ACHN (cell line): ENCODE measurements around the gene HDAC3.
"Not testable (repeated sequence)": the region's sequence is repeated elsewhere in the genome, so short reads cannot be mapped to it uniquely, and the experiment has no call there.

Experiments
- DNase-seq: peaks from one replicate; pipeline ENCODE4 v3.0.0-alpha.2; 2015
- in situ Hi-C: cut with HindIII; loops from 2 replicates; pipeline ENCODE4 v1.10.0; 2017; ENCODE audit warnings: low sequenced_read_pairs, low pct_ligation_motif_present, low pct_unique_long_range_greater_than_20kb

The HDAC3 gene

DNA sequence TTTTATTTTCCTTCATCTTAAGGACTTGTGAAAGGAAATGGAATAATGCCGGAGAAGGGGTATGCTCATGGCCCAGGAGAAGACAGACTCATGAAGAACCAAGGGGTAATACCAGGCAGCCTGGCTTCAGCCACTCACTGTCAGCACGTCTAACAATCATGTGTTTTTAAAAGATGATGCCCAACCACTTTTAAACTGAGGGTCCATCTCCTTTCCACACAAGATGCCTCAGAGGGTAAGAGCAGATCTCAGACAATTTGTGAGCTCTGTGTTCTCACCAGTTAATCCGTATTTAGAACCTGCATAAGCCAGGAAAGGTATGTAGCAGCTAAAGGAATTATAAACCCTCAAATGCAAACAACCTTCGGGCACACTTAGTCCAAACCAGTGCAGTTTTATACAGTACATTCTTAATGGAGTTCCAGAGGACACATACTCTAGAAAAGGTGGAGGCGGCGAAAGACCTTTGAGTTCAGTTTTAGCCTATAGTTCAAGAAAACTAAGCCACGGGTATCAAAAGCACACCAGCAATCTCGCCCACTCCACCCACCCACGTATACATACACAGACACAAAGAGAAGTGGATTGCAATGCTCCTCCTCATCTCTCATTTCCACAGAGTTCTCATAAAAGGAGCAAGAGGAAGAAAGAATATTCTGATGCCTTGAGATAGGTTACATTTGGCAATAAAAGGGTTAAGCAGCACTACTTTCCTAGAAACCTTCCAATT, 20.5 kb downstream of the HDAC3 start:
- in situ Hi-C loops: no loop called here

DNA sequence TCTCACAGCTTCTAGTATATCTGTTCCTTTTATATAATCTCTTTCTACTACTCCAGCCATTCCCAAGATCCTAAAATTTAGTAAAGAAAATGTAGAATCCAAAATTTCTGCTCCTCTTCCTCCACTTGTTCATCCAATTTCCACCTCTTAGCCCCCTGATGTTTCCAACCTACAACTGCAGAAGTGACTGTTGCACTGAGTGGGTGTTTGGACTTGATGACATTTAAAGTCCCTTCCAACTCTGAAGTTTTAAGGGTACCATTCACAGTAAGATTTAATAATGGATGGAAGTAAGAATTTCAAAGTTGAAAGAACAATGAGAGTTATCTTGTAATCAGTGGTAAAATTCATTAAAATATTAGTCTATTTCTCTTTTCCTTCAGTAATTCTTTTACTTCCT, 23.3 kb downstream of the HDAC3 start:
- no peak for DNase-seq
- in situ Hi-C loops: no loop called here

More for the DNA sequence above, 20.5 kb downstream of the HDAC3 start:
- DNase-seq: no peak

DNA sequence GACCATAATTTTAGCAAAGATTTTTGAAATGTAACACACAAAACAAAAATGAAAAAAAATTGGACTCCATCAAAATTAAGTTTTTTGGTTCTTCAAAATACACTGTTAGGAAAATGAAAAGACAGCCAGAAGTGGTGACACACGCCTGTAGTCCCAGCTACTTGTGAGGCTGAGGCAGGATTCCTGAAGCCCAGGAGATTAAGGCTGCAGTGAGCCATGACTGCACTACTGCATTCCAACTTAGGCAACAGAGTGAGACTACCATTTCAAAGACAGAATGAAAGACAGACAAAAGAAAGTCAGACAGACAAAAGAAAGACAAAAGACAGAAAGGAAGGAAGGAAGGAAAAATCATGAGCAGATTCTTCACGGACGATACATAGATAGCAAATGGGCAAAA, 25.4 kb downstream of the HDAC3 start:
- no peak for DNase-seq
- in situ Hi-C loops: no loop called here

DNA sequence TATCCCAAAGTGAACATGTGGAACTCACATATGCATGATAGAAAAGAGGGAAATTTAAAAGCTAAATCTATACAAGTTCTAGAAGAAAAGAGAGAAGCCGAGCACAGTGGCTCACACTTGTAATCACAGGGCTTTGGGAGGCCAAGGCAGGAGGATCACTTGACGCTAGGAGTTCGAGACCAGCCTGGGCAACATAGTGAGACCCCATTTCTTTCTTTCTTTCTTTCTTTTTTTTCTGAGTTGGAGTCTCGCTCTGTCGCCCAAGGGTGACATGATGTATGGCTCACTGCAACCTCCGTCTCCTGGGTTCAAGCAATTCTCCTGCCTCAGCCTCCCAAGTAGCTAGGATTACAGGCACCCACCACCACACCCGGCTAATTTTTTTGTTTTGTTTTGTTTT, 26.7 kb downstream of the HDAC3 start:
- DNase-seq, in situ Hi-C loops: not testable (repeated sequence)

DNA sequence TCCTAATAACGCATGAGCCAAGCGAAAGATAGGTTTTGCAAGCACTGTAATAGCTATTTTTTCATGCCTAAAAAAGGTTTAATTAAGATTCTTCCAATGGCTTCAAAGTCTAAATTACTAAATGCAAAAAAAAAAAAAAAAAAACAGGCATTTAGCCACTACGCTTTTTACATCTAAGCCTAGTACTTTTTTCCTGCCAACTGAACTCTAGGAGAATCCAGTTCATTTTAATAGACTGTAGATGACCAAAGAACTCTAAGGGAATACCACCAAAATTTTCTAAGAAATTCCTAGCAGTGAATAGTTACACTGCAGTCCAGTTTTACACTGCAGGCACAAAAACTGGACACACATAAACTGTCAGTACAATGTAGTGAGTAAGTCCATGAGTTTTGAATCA, 27.6 kb downstream of the HDAC3 start:
- no peak for DNase-seq
- in situ Hi-C loops: no loop called here

DNA sequence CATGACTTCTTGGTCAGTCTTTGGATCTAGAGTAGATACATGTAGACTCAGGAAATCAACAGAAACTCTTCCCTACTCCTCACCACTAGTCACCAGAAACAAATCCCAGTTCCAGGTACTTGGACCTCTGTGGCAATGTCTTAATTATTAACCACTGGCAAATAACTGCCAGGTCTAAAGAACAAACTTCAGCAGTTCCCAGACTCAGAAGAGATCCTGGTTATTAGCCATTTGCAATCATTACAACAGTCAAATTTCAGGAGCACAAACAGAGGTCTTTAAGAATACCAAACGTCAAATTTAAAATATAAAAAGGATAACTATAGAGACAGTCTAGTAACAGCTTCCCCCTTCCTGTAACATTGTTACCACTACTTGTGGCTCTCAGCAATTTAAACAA, 28.1 kb downstream of the HDAC3 start:
- in situ Hi-C loops: no loop called here
- peak; percentile 35 for DNase-seq

DNA sequence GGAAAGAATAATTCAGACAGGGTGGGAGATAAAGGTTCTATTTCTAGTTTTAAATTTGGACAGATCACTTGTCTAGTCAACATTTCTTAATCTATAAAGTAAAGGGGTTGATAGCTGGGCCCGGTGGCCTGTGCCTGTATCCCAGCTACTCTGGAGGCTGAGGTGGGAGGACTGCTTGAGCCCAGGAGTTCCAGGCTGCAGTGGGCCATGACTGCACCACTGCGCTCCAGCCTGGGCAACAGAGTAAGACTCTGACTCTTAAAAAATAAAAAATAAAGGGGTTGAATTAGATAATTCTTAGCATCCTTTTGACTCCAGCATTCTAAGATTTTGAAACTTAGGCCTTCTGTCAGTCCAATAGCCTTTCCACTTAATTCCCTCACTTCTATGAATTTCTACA, 28.6 kb downstream of the HDAC3 start:
- DNase-seq: no peak
- in situ Hi-C loops: no loop called here

DNA sequence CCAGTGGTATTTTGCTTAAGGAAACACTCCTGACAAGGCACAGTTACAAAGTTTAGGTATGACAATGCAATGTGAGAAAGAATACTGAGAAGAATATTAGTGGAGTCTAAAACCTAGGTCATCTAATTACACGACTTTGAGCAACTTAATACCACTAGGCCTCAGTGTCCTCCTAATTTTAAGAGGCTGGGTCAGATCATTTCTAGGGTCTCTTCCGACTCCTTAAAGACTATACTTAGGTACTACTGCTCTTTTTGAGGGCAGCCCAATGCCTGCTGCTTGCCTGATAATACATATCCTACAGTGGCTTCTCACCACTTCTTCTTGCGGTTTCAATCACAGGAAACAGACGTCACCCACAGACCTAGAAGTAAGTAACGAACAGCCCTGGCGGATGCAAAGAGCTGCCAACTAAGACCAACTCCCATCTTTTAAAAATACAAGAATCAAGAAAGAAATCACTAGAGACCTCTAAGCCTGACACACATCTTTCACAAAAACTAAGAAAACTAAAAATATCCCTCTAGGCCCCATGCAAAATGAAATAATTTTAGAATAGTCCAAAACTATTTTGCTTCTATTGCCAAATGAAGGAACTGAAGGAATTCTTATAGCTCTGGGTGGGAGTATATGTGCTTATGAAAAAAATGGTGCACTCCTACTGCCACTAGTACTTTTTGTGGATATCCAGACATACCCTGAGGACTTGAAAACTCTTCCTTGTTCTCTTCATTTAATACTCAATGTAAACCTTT, 30.9 kb downstream of the HDAC3 start:
- in situ Hi-C loops: no loop called here
- no peak for DNase-seq

DNA sequence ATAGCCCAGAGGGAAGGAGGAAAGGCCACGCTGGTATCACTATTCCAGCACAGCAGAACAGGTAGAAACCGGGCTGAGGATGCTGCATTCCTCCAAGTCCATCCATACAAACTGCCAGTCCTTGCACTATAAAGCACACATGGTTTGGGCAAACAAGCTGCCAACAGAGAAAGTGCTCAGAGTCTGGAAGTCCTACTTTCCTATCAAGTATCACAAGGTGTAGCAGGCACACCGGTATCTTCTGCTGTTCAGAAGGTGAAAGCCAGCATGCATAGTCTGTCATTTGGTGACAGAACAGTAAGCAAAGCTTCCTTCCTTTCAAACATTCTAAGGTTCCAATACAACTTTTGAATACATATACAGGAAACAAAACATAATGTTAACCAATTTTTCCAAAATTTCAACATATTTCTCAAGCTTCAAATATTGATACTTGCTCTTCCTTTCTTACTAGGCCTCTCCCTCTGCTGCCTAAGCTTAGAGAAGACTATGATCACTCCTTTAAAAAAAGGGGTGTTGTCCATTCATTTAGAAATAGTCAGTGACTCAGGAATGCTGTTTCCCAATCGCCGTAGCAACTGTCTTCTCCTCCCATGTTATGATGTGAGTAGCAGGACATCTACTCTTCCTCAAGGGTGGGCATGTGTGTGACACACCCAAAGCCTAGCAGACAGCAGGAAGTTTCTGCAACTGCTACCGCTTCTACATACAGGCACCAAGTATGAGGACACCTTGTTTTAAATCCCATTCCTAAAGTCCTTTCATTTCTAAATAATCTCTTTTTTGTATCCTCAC, 32.5 kb downstream of the HDAC3 start:
- peak; percentile 80 for DNase-seq
- in situ Hi-C loops: no loop called here

DNA sequence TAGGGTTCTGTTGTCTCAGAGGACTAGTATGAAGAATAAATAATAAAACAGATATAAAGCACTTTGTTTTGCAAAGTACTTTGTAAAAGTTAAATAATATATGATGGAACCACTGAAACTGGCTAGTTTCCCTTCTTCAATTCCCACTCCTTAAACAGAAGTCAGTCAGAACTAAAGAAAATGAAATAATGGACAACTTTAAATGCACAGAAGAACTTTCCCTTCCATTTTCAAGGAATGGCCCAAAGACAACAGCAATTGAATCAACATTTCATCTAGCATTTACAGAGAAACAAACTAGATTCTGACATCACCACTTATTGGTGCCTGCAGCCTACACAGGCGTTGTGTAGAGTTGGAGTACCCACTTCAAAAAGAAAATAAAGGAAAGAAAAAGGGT, 34.0 kb downstream of the HDAC3 start:
- in situ Hi-C loops: no loop called here
- no peak for DNase-seq

DNA sequence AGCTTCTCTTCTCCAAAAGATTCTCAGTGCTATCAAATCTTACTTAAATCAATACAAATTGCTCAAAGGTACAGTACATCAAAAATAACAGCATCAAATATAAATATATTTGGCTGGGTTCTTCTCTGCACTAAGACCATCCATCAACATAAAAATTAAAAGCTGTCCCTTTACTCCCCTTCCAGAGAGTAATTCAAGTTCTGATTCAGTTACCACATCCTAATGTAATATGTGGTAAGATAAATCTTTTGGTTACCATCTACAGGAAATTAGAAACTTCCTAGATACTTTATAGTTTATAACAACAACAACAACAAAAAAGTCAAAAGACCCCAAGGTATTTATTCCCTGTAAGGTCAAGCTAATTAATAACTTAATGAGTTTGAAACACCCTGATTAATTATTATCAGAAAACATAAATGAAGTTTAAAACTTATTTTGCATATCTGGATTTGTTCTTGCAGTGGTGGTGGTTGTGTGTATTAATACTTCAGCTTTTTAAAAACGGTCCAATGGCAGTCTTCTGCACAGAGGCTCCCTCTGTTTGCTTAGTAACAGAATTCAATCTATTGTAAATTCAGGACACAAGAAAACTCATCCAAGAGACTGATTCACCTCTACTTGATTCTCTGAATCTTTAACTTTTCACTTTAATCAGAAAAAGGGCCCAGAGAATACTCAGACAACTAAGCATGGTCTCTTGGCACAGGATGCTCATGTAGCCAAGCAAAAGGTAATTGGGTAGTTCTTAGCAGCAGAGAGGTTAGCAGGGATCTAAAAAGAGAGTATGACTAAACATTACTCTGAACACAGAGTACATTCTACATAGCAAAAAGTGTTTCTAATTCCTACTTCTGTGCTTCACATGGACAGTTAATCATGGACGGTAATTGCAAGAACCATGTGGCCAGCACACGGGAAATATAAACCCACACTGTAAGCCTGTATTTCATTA, 38.0 kb downstream of the HDAC3 start:
- peak; percentile 13 for DNase-seq
- in situ Hi-C loops: no loop called here

DNA sequence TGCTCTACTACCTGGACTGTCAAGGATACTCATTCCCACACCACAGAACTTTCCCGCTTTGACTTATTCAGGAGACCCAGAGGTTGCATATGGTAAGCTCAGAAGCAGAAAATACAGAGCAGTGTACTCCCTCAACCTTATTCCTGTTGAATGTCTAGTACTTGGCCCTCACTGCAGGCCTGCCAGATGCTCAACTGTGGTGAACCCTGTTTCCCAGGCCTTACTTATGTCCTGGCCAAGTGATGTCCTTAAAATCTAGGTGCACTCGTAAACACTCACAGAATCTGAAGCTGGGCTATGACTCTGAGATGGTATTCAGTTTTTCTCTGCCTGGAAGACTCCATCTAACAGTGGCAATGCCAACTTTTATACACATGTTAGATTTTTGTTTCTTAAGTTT, 38.8 kb downstream of the HDAC3 start:
- DNase-seq: no peak
- in situ Hi-C loops: no loop called here

DNA sequence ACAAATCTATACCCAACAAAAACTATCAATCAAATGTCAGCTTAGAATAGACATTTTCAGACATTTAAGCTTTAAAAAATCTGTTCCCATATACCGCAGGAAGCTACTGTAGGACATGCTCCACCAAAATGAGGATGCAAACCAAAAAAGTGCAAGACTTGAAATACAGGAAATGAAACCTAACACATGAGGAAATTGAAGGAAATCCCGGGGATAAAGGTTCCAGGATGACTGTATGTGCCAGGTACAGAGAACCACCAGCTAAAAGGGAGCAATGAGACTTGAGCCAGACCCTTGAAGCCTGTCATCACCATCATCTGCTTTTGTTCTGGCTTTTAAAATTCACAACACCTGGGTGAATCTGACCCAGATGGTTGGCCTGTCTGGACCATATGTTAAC, 39.3 kb downstream of the HDAC3 start:
- no peak for DNase-seq
- in situ Hi-C loops: no loop called here

DNA sequence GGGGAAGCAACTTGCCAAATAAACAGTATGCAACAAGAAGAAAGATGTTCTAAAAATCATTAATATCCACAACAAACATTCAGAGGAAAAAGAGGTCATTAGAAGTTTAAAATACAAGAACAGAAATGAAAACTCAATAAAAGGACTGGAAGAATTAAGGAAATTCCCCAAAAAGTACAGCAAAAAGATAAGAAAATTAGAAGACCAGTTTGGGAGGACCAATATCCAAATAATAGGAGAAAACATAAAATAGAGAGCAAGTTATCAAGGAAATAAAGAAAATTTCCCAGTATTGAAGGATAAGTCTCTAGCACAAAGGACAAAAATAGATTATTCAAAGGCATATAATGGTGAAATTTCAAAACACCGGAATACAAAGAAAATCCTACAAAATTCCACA, 39.8 kb downstream of the HDAC3 start:
- no peak for DNase-seq
- in situ Hi-C loops: no loop called here

DNA sequence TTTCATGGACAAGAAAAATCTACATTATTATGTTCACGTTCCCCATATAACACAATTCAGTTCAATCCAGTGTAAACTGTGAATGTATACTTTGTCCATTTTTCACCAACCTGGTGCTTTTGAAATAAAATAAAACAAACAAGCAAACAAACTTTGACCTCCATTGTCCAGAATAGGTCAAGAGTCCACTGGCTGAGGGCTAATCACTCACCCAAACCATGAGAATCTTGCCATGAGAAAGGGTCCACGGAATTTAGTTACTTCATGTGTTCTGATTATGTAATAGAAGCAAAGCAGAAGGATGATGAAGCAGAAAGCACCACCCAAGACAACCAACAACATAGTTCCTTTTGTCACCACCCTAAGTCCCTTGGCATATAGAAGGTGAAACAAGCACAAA, 46.5 kb downstream of the HDAC3 start:
- no peak for DNase-seq
- in situ Hi-C loops: no loop called here

DNA sequence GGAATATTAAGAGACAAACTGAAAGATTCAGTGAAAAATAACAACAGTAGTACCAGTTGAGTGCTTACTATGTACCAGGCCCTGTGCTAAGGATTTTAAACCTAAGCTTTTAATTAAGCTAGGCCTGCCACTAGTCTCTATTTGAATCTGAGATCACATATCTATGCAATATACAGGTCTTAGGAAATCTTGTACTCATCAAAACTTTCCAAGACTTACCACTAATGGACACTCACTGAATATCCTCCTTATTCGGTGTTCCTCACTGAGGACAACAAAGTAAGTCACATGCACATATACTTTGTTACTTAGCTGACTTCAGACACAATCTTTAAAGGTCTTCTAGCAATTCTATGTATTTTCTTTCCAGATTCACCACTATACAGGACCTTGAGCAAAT, 50.4 kb downstream of the HDAC3 start:
- no peak for DNase-seq
- in situ Hi-C loops: no loop called here

DNA sequence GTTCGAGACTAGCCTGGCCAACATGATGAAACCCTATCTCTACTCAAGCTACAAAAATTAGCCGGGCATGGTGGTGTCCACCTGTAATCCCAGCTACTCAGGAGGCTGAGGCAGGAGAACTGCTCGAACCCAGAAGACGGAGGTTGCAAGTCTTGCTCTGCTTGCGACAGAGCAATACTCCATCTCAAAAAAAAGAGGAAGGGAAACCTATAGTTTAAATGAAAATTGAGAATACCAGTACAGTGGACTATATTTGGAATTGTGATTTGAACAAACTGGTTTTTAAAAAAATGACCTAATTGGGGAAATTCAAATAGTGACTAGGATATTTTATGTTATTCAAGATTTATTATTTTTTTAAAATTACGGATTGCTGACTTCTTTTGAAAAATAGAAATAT, 51.1 kb downstream of the HDAC3 start:
- no peak for DNase-seq
- in situ Hi-C loops: no loop called here

DNA sequence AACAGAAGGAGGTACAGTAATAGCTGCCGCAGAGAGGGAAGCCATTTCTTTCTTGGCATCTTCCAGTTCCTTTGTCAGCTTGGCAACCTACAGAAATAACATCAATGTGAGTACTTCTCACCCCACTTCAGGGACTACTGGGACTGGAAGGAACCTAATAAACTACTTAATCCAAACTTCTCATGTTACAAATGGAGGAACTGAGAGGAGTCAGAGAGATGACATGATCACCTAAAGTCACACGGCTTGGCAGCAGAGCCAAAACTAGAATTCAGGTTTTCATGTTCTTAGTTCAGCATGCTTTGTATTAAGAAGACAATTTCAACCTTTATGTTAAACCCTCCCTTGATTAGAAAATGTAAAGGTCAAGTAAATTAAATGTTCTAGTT, 62.5 kb downstream of the HDAC3 start:
- in situ Hi-C loops: no loop called here
- DNase-seq: no peak
